Peyer's patch (tissue), 4 donors: ENCODE results near the gene CCT6A. TPM values are rescaled to one million over a fixed set of nuclear protein-coding genes. Genes with fewer than 3 reads are reported as not detected.
"Not testable (repeated sequence)": the region's sequence is repeated elsewhere in the genome, so short reads cannot be mapped to it uniquely, and the experiment has no call there.

Experiments used
- DNase-seq, 3 donors: peaks; one replicate each; pipeline ENCODE4 v3.0.0-alpha.2; 2017 to 2019
- H3K27ac ChIP-seq, 4 donors: fragments of 200-600 bp; sonication (generic); one replicate each; pipeline ENCODE4 v1.5.1; 2016 to 2019
- H3K27me3 ChIP-seq, 2 donors: fragments of 200-600 bp; sonication (generic); one replicate each; pipeline ENCODE4 v1.5.1; 2019
- H3K36me3 ChIP-seq, 3 donors: fragments of 200-600 bp; sonication (generic); one replicate each; pipeline ENCODE4 v1.5.1; 2016 to 2019
- H3K4me1 ChIP-seq, 4 donors: fragments of 200-600 bp; sonication (generic); one replicate each; pipeline ENCODE4 v1.5.1; 2016 to 2019
- H3K4me3 ChIP-seq, 4 donors: fragments of 200-600 bp; sonication (generic); 1 replicate in 3 of 4; 2 replicates in 1 of 4; pipeline ENCODE4 v1.5.1; 2016 to 2019; ENCODE audit warnings: mild to moderate bottlenecking in 1 of 4
- H3K9me3 ChIP-seq, 4 donors: fragments of 200-600 bp; sonication (generic); one replicate each; pipeline ENCODE4 v1.5.1; 2016 to 2019; ENCODE audit warnings: mild to moderate bottlenecking in 1 of 4
- CTCF ChIP-seq, 6 experiments: fragments of 450-650 bp in 4 of 6; fragments of 200-600 bp in 2 of 6; sonication (generic) in 1 of 6; IDR thresholded peaks; one replicate each; pipeline ENCODE4 v1.5.1; 2017 to 2019; ENCODE audit warnings: antibody characterized with exemption in 6 of 6, mild to moderate bottlenecking in 3 of 6, moderate library complexity in 1 of 6
- POLR2A ChIP-seq, 2 donors: fragments of 450-650 bp; IDR thresholded peaks; one replicate each; pipeline ENCODE4 v1.5.1; 2017; ENCODE audit warnings: antibody characterized with exemption in 2 of 2, mild to moderate bottlenecking in 2 of 2, moderate library complexity in 2 of 2
- total RNA-seq, 4 donors: library from RNA; depleted of rRNA; stranded (reverse); fragments of >200 nt; gene quantifications; one replicate each; pipeline ENCODE4 v1.1.0, GENCODE V29; 2016

CCT6A gene
- total RNA-seq, 4 donors from 2014 or later: 61.3 to 150 (median 79.5) TPM

GRCh38 chr7:56079450-56080185 is 28.1 kb downstream of the CCT6A start:
- H3K27ac ChIP-seq: peak overlapping the region in 2 of 4 donors; percentile 32 to 70
- H3K9me3 ChIP-seq: no peaks in the 10 kb centered on the region
- peak in 4 of 6 experiments; percentile 16 to 33 (median 28) for TF ChIP-seq CTCF (IDR thresholded peaks at IDR 0.05)
- no peak for TF ChIP-seq POLR2A (IDR thresholded peaks at IDR 0.05)
- peaks cover 0 to 19% (median 0%) of the 10 kb centered on the region in 3 donors for H3K36me3 ChIP-seq
- H3K4me1 ChIP-seq: peaks cover 0 to 13% (median 0%) of the 10 kb centered on the region in 4 donors
- no peaks in the 10 kb centered on the region for H3K27me3 ChIP-seq
- DNase-seq: peak in 1 of 3 donors; percentile 57
- no peak overlapping the region for H3K4me3 ChIP-seq

- DNase-seq: peak in 1 of 3 donors; percentile 15
- H3K4me3 ChIP-seq, H3K9me3 ChIP-seq, H3K27me3 ChIP-seq: not testable (repeated sequence)
- Histone ChIP-seq H3K36me3 (peaks cover 0 to 19% (median 0%) of the 10 kb centered on the region in 3 donors), H3K27ac (peak overlapping the region in 1 of 4 donors; percentile 70), H3K4me1 (peaks cover 0 to 13% (median 0%) of the 10 kb centered on the region in 4 donors)
Observed at GRCh38 chr7:56080726-56081435, 29.3 kb downstream of the CCT6A start.

GRCh38 chr7:56081626-56082340 is 30.2 kb downstream of the CCT6A start:
- H3K27ac ChIP-seq: no peak overlapping the region
- H3K4me1 ChIP-seq: peaks cover 0 to 13% (median 0%) of the 10 kb centered on the region in 4 donors
- peaks cover 0 to 20% (median 0%) of the 10 kb centered on the region in 3 donors for H3K36me3 ChIP-seq
- H3K4me3 ChIP-seq: no peak overlapping the region
- peak in 1 of 3 donors; percentile 24 for DNase-seq
- H3K9me3 ChIP-seq: no peaks in the 10 kb centered on the region
- no peaks in the 10 kb centered on the region for H3K27me3 ChIP-seq
- no peak for TF ChIP-seq POLR2A (IDR thresholded peaks at IDR 0.05)
- TF ChIP-seq CTCF (IDR thresholded peaks at IDR 0.05): no peak

- H3K27ac ChIP-seq: no peak overlapping the region
- H3K27me3 ChIP-seq: no peaks in the 10 kb centered on the region
- H3K4me3 ChIP-seq: no peak overlapping the region
- DNase-seq: peak in 1 of 3 donors; percentile 42
- H3K36me3 ChIP-seq: peaks cover 0 to 18% (median 0%) of the 10 kb centered on the region in 3 donors
- H3K9me3 ChIP-seq: no peaks in the 10 kb centered on the region
- H3K4me1 ChIP-seq: peaks cover 0 to 13% (median 0%) of the 10 kb centered on the region in 4 donors
- TF ChIP-seq CTCF (IDR thresholded peaks at IDR 0.05) (no peak), POLR2A (IDR thresholded peaks at IDR 0.05) (no peak)
Observed at GRCh38 chr7:56083150-56083785, 31.7 kb downstream of the CCT6A start.

- Histone ChIP-seq H3K36me3 (peaks cover 0 to 7% (median 0%) of the 10 kb centered on the region in 3 donors), H3K4me3 (no peak overlapping the region), H3K27me3 (no peaks in the 10 kb centered on the region), H3K9me3 (no peaks in the 10 kb centered on the region), H3K4me1 (no peaks in the 10 kb centered on the region), H3K27ac (no peak overlapping the region)
- TF ChIP-seq CTCF (IDR thresholded peaks at IDR 0.05): no peak
- TF ChIP-seq POLR2A (IDR thresholded peaks at IDR 0.05): no peak
- peak in 1 of 3 donors; percentile 24 for DNase-seq
Observed at GRCh38 chr7:56086761-56087160, 35.2 kb downstream of the CCT6A start.
